SU-DHL-6 (cell line): ENCODE data around the gene SYNC.

Experiments
- EZH2phosphoT487 ChIP-seq: fragments of 200-600 bp; sonication (generic), shearing (Covaris generic); conservative IDR thresholded peaks from 2 replicates; pipeline ENCODE4 v1.6.1; 2018; ENCODE audit warnings: mild to moderate bottlenecking, antibody characterized with exemption, low read length, moderate library complexity, mixed read lengths
- TF ChIP-seq, protein P1 (sequence below): fragments of 200-600 bp; sonication (generic); IDR thresholded peaks from one replicate; pipeline ENCODE4 v1.5.1; 2017; ENCODE audit warnings: antibody characterized with exemption, mild to moderate bottlenecking, low read length, moderate library complexity; ENCODE audit not compliant: insufficient read depth, poor library complexity, severe bottlenecking

DNA sequence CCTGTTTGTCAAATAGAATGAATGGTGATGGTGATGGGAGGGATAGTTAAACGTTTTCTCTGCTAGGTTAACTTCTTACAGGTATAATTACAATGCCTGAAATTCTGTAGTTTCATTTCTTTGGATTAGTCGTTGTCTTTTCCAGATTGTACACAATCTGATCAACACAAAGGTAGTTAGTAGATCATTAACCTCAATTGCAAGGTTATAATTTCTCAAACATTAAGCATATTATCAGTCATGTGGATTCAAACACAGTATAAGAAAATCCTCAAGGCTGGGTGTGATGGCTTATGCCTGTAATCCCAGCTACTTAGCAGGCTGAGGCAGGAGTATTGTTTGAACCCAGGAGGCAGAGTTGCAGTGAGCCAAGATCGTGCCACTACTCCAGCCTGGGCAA, 20.6 kb downstream of the SYNC start:
- TF ChIP-seq, protein P1, sequence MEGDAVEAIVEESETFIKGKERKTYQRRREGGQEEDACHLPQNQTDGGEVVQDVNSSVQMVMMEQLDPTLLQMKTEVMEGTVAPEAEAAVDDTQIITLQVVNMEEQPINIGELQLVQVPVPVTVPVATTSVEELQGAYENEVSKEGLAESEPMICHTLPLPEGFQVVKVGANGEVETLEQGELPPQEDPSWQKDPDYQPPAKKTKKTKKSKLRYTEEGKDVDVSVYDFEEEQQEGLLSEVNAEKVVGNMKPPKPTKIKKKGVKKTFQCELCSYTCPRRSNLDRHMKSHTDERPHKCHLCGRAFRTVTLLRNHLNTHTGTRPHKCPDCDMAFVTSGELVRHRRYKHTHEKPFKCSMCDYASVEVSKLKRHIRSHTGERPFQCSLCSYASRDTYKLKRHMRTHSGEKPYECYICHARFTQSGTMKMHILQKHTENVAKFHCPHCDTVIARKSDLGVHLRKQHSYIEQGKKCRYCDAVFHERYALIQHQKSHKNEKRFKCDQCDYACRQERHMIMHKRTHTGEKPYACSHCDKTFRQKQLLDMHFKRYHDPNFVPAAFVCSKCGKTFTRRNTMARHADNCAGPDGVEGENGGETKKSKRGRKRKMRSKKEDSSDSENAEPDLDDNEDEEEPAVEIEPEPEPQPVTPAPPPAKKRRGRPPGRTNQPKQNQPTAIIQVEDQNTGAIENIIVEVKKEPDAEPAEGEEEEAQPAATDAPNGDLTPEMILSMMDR = no peak
- TF ChIP-seq EZH2phosphoT487 = no peak
